ENCODE data around the gene LMNA. TPM values are rescaled to one million over a fixed set of nuclear protein-coding genes. Genes with fewer than 3 reads are reported as not detected.

LMNA gene
- total RNA-seq, 1 experiment from 2014 or later: 51.0 TPM

DNA sequence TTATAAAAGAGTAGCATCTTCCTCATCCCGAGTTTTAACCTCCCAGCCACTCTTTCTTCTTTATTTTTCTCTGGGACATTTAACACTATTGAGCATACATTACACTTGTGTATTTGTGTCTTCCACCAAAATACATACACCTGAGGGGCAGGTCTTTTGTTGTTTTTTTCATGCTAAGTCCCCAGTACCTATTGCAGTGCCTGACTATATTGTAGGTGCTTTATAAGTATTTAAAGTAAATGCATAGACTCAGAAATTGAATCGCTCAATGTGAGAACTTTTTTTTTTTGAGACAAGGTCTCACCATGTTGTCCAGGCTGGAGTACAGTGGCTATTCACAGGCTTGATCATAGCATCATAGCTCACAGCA is 31.1 kb downstream of the LMNA start:
- Histone ChIP-seq H4K8ac (replicated peaks; ENCODE audit: insufficient read length, low read depth, low read length) (no peak overlapping the region), H3K9ac (ENCODE audit: extremely low read depth, insufficient read length, low read length) (no peak overlapping the region), H4K91ac (ENCODE audit: insufficient read length, low read depth, low read length) (no peak overlapping the region), H3K4me1 (ENCODE audit: insufficient read depth, low read length) (peaks cover 15% of the 10 kb centered on the region; the same call in 1 of the 2 replicates), H3K9me3 (ENCODE audit: control insufficient read depth, low read depth, low read length) (no peaks in the 10 kb centered on the region), H2BK12ac (ENCODE audit: insufficient read length, low read depth, low read length) (no peak overlapping the region), H2BK20ac (ENCODE audit: low read depth, low read length, poor library complexity, severe bottlenecking) (no peak overlapping the region), H3K4me2 (ENCODE audit: insufficient read depth, insufficient read length, low read length) (no peak overlapping the region), H2BK5ac (ENCODE audit: insufficient read length, low read length) (no peak overlapping the region), H2BK120ac (ENCODE audit: low read depth, low read length, poor library complexity, severe bottlenecking) (no peak overlapping the region), H3K79me2 (ENCODE audit: insufficient read depth, low read length) (no peaks in the 10 kb centered on the region), H3K27ac (ENCODE audit: insufficient read length, low read depth, low read length) (no peak overlapping the region), H3K4ac (ENCODE audit: low read depth, low read length) (no peak overlapping the region), H3K79me1 (ENCODE audit: insufficient read depth, low read depth, low read length, poor library complexity, severe bottlenecking) (no peaks in the 10 kb centered on the region), H3K27me3 (ENCODE audit: insufficient read depth, low read length) (no peaks in the 10 kb centered on the region), H3K14ac (ENCODE audit: insufficient read depth, low read length) (no peak overlapping the region), H4K5ac (ENCODE audit: insufficient read length, low read depth, low read length) (no peak overlapping the region), H3T11ph (ENCODE audit: low read length) (no peak overlapping the region), H3K18ac (ENCODE audit: insufficient read length, low read depth, low read length) (no peak overlapping the region), H2BK15ac (ENCODE audit: low read depth, low read length) (no peak overlapping the region), H2AK5ac (ENCODE audit: insufficient read length, low read length) (no peak overlapping the region), H4K20me1 (ENCODE audit: control insufficient read depth, insufficient read depth, insufficient read length) (no peaks in the 10 kb centered on the region), H3K23ac (ENCODE audit: insufficient read length, low read depth, low read length) (no peak overlapping the region), H3K56ac (ENCODE audit: insufficient read length, low read depth, low read length) (no peak overlapping the region), H2AFZ (ENCODE audit: low read length) (no peak overlapping the region), H3K23me2 (ENCODE audit: insufficient read length, low read depth, low read length, poor library complexity, severe bottlenecking) (no peaks in the 10 kb centered on the region)
- DNase-seq: no peak
- Mint-ChIP-seq H3K27me3 (ENCODE audit: low read depth) (no peaks in the 10 kb centered on the region; the same call in 1 of the 2 replicates), H3K27ac (peak overlapping the region in 1 of 3 experiments; percentile 95; a peak in 1 of 7 replicates), H3K9me3 (no peaks in the 10 kb centered on the region), H3K4me3 (no peak overlapping the region), H3K36me3 (ENCODE audit: insufficient read depth in 1 of 3, low read depth in 3 of 3) (no peaks in the 10 kb centered on the region), H3K4me1 (peaks cover 56 to 57% of the 10 kb centered on the region in 2 experiments)
- TF ChIP-seq, protein P1, sequence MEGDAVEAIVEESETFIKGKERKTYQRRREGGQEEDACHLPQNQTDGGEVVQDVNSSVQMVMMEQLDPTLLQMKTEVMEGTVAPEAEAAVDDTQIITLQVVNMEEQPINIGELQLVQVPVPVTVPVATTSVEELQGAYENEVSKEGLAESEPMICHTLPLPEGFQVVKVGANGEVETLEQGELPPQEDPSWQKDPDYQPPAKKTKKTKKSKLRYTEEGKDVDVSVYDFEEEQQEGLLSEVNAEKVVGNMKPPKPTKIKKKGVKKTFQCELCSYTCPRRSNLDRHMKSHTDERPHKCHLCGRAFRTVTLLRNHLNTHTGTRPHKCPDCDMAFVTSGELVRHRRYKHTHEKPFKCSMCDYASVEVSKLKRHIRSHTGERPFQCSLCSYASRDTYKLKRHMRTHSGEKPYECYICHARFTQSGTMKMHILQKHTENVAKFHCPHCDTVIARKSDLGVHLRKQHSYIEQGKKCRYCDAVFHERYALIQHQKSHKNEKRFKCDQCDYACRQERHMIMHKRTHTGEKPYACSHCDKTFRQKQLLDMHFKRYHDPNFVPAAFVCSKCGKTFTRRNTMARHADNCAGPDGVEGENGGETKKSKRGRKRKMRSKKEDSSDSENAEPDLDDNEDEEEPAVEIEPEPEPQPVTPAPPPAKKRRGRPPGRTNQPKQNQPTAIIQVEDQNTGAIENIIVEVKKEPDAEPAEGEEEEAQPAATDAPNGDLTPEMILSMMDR (conservative IDR thresholded peaks at IDR 0.05): no peak
- no CpG with 5 or more reads among the region's 2 CpGs for WGBS (ENCODE audit: extremely low coverage, insufficient read length, low lambda C conversion rate)

Data from H9 (cell line).